ENCODE measurements around the gene MAP3K10. TPM values are rescaled to one million over a fixed set of nuclear protein-coding genes. Genes with fewer than 3 reads are reported as not detected.
A peak's percentile ranks its signal among the peaks of the same experiment; 100 is the strongest.

Gene MAP3K10
- total RNA-seq, 1 experiment from 2014 or later: 16.7 TPM

DNA sequence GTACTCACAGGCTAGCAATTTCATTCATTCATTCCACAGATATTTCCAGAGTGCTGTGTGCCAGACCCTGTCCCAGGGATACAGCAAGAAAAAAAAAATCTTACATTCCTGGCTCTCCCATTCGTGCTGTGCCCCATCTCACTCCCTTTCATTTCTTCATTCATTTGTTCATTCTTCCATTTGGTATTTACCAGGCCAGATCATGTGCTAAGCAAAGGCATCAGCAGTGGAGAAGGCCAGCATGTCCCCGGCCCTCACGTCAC, 2.3 kb downstream of the MAP3K10 start:
- no peaks in the 10 kb centered on the region for H3K36me3 ChIP-seq (replicated peaks; ENCODE audit: control insufficient read depth, insufficient read depth, low read length)
- H3K27me3 ChIP-seq (ENCODE audit: control insufficient read depth, insufficient read depth, low read length): 0 out of 2 replicates have a peak, but pooled peaks cover 1% of the 10 kb centered on the region
- no peak overlapping the region for H3K4me3 ChIP-seq (ENCODE audit: insufficient read depth, low read depth, low read length)
- no peak for DNase-seq

DNA sequence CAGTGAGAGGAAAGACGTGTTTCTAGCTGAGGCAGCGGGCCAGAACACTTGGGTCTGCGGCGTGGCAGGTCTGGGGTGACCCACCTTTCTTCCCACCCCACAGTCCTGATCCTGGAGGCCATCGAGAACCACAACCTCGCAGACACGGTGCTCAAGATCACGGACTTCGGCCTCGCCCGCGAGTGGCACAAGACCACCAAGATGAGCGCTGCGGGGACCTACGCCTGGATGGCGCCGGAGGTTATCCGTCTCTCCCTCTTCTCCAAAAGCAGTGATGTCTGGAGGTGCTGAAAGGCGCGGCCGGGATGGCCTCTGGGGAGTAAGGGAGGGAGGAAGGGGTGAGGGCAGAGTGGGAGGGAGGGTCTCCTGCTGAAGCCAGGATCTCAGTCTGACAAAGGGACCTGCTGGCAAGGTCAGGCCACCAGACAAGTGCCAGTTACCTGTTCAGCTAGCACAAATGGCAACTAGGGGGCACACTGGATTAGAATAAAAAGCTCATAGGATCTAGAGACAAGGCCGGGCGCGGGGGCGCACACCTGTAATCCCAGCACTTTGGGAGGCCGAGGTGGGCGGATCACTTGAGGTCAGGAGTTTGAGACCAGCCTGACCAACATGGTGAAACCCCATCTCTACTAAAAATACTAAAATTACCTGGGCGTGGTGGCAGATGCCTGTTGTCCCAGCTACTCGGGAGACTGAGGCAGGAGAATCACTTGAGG, 7.2 kb downstream of the MAP3K10 start:
- Histone ChIP-seq H3K27me3 (ENCODE audit: control insufficient read depth, insufficient read depth, low read length) (no peaks in the 10 kb centered on the region), H3K4me3 (ENCODE audit: insufficient read depth, low read depth, low read length) (no peak overlapping the region), H3K36me3 (replicated peaks; ENCODE audit: control insufficient read depth, insufficient read depth, low read length) (no peaks in the 10 kb centered on the region)
- DNase-seq: no peak

DNA sequence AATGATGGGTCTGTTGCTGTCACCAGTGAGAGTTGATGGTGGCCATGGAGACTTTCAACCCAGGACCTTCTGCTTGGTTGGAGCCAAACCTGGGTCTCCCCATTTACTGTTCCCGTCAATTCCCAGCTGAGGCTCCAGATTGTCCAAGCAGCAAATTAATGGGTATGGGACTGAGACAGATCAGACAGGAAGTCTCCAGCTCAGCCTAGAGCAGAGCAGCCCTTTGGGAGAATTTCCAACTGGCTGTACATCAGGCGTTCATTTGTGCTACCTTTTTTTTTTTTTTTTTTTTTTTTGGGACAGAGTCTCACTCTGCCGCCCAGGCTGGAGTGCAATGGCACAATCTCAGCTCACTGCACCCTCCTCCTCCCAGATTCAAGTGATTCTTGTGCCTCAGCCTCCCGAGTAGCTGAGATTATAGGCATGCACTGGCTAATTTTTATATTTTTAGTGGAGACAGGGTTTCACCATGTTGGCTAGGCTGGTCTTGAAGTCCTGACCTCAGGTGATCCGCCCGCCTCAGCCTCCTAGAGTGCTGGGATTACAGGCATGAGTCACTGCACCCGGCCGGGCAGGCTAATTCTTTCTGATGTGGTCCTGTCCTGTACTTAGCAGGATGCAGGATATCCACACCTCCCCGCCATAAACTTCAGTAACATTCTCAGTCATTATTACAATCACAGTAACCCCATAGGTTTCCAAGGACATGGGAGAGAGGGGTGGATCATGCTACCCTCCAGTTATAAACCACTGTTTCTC, 9.3 kb downstream of the MAP3K10 start:
- Histone ChIP-seq H3K4me3 (ENCODE audit: insufficient read depth, low read depth, low read length) (no peak overlapping the region), H3K27me3 (ENCODE audit: control insufficient read depth, insufficient read depth, low read length) (no peaks in the 10 kb centered on the region), H3K36me3 (replicated peaks; ENCODE audit: control insufficient read depth, insufficient read depth, low read length) (no peaks in the 10 kb centered on the region)
- DNase-seq: no peak

DNA sequence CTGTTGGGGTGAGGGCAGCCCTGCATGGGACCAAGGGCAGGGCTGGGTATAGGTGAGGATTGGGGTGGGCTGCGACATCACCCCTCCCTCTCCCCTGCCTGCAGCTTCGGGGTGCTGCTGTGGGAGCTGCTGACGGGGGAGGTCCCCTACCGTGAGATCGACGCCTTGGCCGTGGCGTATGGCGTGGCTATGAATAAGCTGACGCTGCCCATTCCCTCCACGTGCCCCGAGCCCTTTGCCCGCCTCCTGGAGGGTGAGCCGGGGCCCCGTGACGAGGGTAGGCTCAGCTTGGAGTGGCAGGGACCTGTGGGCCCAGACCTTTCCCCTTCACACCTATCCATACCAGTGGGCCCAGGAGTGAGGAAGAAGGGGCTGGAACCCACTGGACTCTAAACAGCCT, 13.2 kb downstream of the MAP3K10 start:
- H3K4me3 ChIP-seq (ENCODE audit: insufficient read depth, low read depth, low read length): no peak overlapping the region
- H3K36me3 ChIP-seq (replicated peaks; ENCODE audit: control insufficient read depth, insufficient read depth, low read length): no peaks in the 10 kb centered on the region; the same call in 1 of the 2 replicates
- DNase-seq: peak; percentile 41
- H3K27me3 ChIP-seq (ENCODE audit: control insufficient read depth, insufficient read depth, low read length): no peaks in the 10 kb centered on the region

DNA sequence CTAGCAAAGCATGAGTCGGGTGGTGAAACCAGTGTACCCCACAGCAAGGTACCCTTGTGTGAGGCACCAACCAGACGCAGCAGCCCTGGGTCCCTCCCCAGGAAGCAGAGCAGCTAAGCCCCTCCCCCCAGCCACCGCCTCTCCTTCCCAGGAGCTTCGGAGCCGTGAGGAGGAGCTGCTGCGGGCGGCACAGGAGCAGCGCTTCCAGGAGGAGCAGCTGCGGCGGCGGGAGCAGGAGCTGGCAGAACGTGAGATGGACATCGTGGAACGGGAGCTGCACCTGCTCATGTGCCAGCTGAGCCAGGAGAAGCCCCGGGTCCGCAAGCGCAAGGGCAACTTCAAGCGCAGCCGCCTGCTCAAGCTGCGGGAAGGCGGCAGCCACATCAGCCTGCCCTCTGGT, 14.5 kb downstream of the MAP3K10 start:
- H3K4me3 ChIP-seq (ENCODE audit: insufficient read depth, low read depth, low read length): no peak overlapping the region
- DNase-seq: peak; percentile 78
- no peaks in the 10 kb centered on the region; the same call in 1 of the 2 replicates for H3K36me3 ChIP-seq (replicated peaks; ENCODE audit: control insufficient read depth, insufficient read depth, low read length)
- H3K27me3 ChIP-seq (ENCODE audit: control insufficient read depth, insufficient read depth, low read length): no peaks in the 10 kb centered on the region

DNA sequence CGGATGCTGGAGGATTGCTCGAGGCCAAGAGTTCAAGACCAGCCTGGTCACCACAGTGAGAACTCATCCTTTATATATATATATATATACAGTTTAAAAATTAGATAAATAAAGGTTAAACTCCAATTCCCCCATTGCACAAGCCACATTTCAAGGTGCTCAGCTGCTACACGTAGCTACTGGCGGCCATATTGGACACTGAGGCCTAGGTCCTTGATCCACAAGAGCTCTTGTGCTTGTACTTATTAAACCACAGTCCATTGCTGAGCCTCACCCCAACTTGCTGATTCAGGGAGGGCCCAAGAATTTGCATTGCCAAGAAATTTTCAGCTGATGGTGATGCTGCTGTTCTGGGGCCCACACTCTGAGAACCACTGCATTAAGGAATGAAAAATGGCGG, 17.4 kb downstream of the MAP3K10 start:
- H3K4me3 ChIP-seq (ENCODE audit: insufficient read depth, low read depth, low read length): no peak overlapping the region
- peaks cover 1% of the 10 kb centered on the region; the same call in 1 of the 2 replicates for H3K36me3 ChIP-seq (replicated peaks; ENCODE audit: control insufficient read depth, insufficient read depth, low read length)
- no peak for DNase-seq
- no peaks in the 10 kb centered on the region for H3K27me3 ChIP-seq (ENCODE audit: control insufficient read depth, insufficient read depth, low read length)

DNA sequence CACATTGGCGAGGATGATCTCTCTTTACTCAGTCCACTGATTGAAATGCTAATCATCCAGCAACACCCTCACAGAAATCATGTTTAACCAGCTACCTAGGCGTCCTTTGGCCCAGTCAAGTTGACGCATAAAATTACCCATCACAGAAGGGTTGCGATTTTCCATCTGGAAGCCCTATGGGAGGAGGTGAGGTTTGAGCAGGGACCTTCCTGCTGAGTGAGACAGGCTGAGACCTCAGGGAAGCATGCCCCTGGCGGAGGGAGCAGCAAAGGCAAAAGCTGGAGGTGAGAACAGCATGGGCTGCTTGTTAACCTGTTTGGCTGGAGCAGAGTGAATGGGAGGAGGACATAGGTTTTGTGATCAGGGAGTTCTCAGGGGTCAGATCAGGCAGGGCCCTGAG, 19.7 kb downstream of the MAP3K10 start:
- peak; percentile 85 for DNase-seq
- Histone ChIP-seq H3K36me3 (replicated peaks; ENCODE audit: control insufficient read depth, insufficient read depth, low read length) (peaks cover 1% of the 10 kb centered on the region; the same call in 1 of the 2 replicates), H3K4me3 (ENCODE audit: insufficient read depth, low read depth, low read length) (no peak overlapping the region), H3K27me3 (ENCODE audit: control insufficient read depth, insufficient read depth, low read length) (no peaks in the 10 kb centered on the region)

DNA sequence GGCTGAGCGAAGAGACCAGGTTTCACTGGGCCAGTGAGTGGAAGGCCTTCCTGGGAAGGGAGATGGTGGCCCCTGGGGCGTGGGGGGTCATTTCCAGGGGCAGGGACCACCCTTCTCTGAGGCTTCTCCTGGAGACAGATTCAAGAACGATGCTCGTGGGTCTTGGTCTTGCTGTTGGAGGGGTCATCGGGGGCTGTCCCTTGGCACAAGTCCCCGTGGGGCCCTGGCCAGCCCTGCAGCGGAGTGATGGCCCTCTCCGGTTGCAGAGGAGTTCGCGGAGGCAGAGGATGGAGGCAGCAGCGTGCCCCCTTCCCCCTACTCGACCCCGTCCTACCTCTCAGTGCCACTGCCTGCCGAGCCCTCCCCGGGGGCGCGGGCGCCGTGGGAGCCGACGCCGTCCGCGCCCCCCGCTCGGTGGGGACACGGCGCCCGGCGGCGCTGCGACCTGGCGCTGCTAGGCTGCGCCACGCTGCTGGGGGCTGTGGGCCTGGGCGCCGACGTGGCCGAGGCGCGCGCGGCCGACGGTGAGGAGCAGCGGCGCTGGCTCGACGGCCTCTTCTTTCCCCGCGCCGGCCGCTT, 22.1 kb downstream of the MAP3K10 start:
- H3K36me3 ChIP-seq (replicated peaks; ENCODE audit: control insufficient read depth, insufficient read depth, low read length): 0 out of 2 replicates have a peak, but pooled peaks cover 1% of the 10 kb centered on the region
- no peak overlapping the region for H3K4me3 ChIP-seq (ENCODE audit: insufficient read depth, low read depth, low read length)
- peaks cover 18% of the 10 kb centered on the region for H3K27me3 ChIP-seq (ENCODE audit: control insufficient read depth, insufficient read depth, low read length)
- DNase-seq: peak; percentile 54

DNA sequence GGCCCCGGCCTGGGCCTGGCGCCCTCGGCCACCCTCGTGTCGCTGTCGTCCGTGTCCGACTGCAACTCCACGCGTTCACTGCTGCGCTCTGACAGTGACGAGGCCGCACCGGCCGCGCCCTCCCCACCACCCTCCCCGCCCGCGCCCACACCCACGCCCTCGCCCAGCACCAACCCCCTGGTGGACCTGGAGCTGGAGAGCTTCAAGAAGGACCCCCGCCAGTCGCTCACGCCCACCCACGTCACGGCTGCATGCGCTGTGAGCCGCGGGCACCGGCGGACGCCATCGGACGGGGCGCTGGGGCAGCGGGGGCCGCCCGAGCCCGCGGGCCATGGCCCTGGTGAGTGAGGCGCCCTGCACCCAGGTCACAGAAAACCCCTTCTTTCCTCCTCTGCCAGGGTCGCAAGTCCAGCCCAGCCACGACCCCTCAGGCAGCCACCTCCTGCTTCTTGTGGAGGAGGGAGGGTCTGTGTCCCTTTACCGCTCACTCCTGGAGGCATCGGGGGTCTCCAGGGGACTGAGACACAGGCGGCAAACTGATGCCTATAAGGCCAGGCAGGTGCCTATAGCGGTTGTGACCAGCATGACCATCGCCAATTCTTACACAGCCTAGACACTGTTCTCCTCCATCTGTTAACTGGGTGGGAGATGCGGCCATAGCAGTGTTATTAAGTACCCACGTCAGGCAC, 22.8 kb downstream of the MAP3K10 start:
- peaks cover 20% of the 10 kb centered on the region for H3K27me3 ChIP-seq (ENCODE audit: control insufficient read depth, insufficient read depth, low read length)
- DNase-seq: peak; percentile 47
- H3K4me3 ChIP-seq (ENCODE audit: insufficient read depth, low read depth, low read length): no peak overlapping the region
- H3K36me3 ChIP-seq (replicated peaks; ENCODE audit: control insufficient read depth, insufficient read depth, low read length): 0 out of 2 replicates have a peak, but pooled peaks cover 1% of the 10 kb centered on the region

DNA sequence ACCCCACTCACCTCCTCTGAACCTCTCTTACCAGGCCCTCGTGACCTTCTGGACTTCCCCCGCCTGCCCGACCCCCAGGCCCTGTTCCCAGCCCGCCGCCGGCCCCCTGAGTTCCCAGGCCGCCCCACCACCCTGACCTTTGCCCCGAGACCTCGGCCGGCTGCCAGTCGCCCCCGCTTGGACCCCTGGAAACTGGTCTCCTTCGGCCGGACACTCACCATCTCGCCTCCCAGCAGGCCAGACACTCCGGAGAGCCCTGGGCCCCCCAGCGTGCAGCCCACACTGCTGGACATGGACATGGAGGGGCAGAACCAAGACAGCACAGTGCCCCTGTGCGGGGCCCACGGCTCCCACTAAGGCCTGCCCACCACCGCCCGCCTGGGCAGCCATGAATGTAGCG, 23.7 kb downstream of the MAP3K10 start:
- H3K4me3 ChIP-seq (ENCODE audit: insufficient read depth, low read depth, low read length): no peak overlapping the region
- DNase-seq: peak; percentile 41
- 0 out of 2 replicates have a peak, but pooled peaks cover 1% of the 10 kb centered on the region for H3K36me3 ChIP-seq (replicated peaks; ENCODE audit: control insufficient read depth, insufficient read depth, low read length)
- peaks cover 24% of the 10 kb centered on the region for H3K27me3 ChIP-seq (ENCODE audit: control insufficient read depth, insufficient read depth, low read length)

DNA sequence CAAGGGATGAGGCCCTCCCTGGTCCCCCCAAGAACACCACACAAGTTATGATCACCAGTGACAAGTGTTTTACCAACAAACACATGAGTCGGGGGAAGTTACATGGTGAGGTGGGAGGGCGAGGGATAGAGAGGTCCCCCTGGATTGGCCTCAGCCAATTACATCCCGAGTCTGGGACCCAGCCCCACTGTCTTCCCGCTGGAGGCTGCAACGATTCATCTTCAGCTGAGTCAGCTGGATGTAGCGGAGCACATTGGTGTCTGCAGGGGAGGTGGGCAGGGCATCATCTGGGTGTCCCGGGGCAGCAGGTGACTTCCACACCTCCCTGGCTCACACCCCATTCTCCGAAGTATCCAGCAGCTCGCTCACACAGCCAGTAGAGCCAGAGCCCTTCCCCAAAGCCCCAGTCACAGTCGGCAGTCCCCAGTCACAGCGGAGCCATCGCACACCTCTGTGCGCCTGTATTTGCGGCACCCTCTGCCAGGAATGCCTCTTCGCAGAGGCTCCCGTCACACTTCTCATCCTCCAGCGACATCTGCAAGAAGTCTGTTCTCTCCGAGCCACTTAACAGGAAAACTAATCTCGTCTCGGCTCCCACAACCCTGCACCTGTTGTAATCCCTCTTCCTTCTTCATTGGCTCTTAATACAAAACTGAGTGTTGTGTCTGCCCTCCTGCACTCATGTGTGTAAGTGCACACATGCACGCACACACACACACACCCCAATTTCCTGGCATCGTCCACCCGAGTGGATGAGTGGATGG, 25.0 kb downstream of the MAP3K10 start:
- DNase-seq: peak; percentile 72
- Histone ChIP-seq H3K27me3 (ENCODE audit: control insufficient read depth, insufficient read depth, low read length) (peaks cover 24% of the 10 kb centered on the region), H3K36me3 (replicated peaks; ENCODE audit: control insufficient read depth, insufficient read depth, low read length) (0 out of 2 replicates have a peak, but pooled peaks cover 1% of the 10 kb centered on the region), H3K4me3 (ENCODE audit: insufficient read depth, low read depth, low read length) (no peak overlapping the region; the same call in 1 of the 2 replicates)

DNA sequence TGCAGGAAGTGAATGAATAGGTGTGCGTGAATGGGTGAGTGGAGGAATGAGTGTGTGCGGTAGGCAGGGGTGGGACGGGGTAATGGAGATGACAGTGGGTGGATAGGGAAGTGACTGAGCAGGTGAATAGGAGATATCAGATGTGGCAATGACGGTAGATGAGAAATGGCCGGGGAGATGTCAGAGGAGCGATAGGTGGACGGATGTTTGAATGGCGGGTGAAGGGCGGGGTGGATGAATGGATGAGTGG, 25.5 kb downstream of the MAP3K10 start:
- Histone ChIP-seq H3K4me3 (ENCODE audit: insufficient read depth, low read depth, low read length) (peak overlapping the region; percentile 30; the same call in 1 of the 2 replicates), H3K27me3 (ENCODE audit: control insufficient read depth, insufficient read depth, low read length) (peaks cover 24% of the 10 kb centered on the region), H3K36me3 (replicated peaks; ENCODE audit: control insufficient read depth, insufficient read depth, low read length) (0 out of 2 replicates have a peak, but pooled peaks cover 1% of the 10 kb centered on the region)
- DNase-seq: no peak

DNA sequence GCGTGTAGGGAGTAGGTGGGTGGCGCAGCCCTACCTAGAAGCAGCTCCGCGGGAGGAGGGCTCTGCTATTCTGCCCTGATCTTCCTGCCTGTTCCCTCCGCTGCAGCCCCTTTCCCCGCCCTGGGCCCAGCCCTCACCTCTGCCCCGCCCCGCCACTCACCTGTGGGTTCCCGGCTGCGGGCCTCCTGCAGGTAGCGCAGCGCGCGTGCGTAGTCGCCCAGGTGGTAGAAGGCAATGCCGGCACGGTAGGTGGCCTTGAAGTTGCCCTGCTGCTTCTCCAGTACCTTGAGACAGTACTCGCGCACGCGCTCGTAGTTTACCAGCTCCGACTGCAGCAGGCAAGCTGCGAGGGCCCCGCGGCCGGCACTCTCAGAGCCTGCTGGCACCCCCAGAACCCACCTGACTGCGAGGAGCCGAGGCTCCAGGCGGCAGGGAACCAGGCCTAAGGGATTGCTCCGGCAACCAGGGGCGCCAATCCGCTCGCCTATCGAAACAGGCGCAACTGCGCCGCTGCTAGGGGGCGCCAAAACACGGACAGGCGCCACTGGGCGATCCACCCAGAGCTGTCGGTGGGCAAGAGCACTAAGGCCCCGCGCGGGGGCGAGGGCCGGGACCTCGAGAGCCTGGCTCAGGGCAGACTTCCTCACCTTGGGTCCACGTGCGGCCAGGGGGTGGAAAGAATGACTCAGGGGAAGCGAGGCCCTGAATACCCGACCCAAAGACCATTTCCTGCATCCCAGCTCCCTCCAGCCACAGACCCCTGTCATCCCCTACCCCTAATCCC, 26.0 kb downstream of the MAP3K10 start:
- DNase-seq: peak; percentile 91
- peak overlapping the region; percentile 30; the same call in 1 of the 2 replicates for H3K4me3 ChIP-seq (ENCODE audit: insufficient read depth, low read depth, low read length)
- H3K27me3 ChIP-seq (ENCODE audit: control insufficient read depth, insufficient read depth, low read length): peaks cover 24% of the 10 kb centered on the region
- 0 out of 2 replicates have a peak, but pooled peaks cover 1% of the 10 kb centered on the region for H3K36me3 ChIP-seq (replicated peaks; ENCODE audit: control insufficient read depth, insufficient read depth, low read length)

All from H7 (cell line).